H1 (cell line): Measurements from ENCODE around the gene PPIL6. TPM values are rescaled to one million over a fixed set of nuclear protein-coding genes. Genes with fewer than 3 reads are reported as not detected.

Experiments
- CTCF ChIA-PET: fragments of 300-600 bp; sonication (Branson Sonifier 250); formaldehyde crosslinking; loops from one replicate; lab custom pipeline; 2021; ENCODE audit not compliant: partially characterized antibody; lab: Charles Lee
- POLR2A ChIA-PET: fragments of 300-600 bp; sonication (Branson Sonifier 250); formaldehyde crosslinking; loops from one replicate; lab custom pipeline; 2021; ENCODE audit warnings: inconsistent platforms; ENCODE audit not compliant: partially characterized antibody; lab: Charles Lee
- DNase-seq, 2 experiments: peaks; one replicate each; pipeline versions ENCODE4 v3.0.0 to v3.0.0-alpha.2; 2010 to 2022; ENCODE audit warnings: low spot score in 2 of 2, low read depth in 1 of 2, mixed read lengths in 1 of 2
- FAIRE-seq: peaks from 2 replicates; lab custom pipeline; 2011; peaks lifted over from hg19 to GRCh38; lab: Jason Lieb, UNC
- H2AFZ ChIP-seq: 2 replicates; pipeline ENCODE4 v1.8.1; 2012; ENCODE audit warnings: low read length, inconsistent platforms
- H2AK5ac ChIP-seq: 2 replicates; pipeline ENCODE4 v1.6.1; 2013; ENCODE audit warnings: low read depth, low read length
- H2BK120ac ChIP-seq: replicated peaks from 2 replicates; pipeline ENCODE3; 2013; ENCODE audit warnings: low read depth, low read length, inconsistent platforms
- H2BK12ac ChIP-seq: 2 replicates; pipeline ENCODE4 v1.6.1; 2013; ENCODE audit warnings: low read depth, low read length
- H2BK15ac ChIP-seq: 2 replicates; pipeline ENCODE4 v1.6.1; 2013; ENCODE audit warnings: low read length
- H2BK20ac ChIP-seq: 2 replicates; pipeline ENCODE4 v1.6.1; 2013; ENCODE audit warnings: low read length
- H2BK5ac ChIP-seq: 2 replicates; pipeline ENCODE4 v1.6.1; 2013; ENCODE audit warnings: low read depth, low read length
- H3K14ac ChIP-seq: 2 replicates; pipeline ENCODE4 v1.6.1; 2013; ENCODE audit warnings: inconsistent platforms; ENCODE audit not compliant: insufficient read length
- H3K18ac ChIP-seq: 2 replicates; pipeline ENCODE4 v1.6.1; 2013; ENCODE audit warnings: low read length; ENCODE audit errors: extremely low read depth
- H3K23ac ChIP-seq: 2 replicates; pipeline ENCODE4 v1.6.1; 2013; ENCODE audit warnings: inconsistent platforms; ENCODE audit not compliant: insufficient read length
- H3K23me2 ChIP-seq: 2 replicates; pipeline ENCODE4 v1.6.1; 2013; ENCODE audit warnings: low read depth, low read length
- H3K27ac ChIP-seq: 2 replicates; pipeline ENCODE4 v1.6.1; 2011; ENCODE audit warnings: low read depth, low read length, inconsistent platforms
- H3K27me3 ChIP-seq, 4 experiments: replicated peaks in 1 of 4; 1 replicate in 1 of 4; 2 replicates in 3 of 4; pipeline versions ENCODE4 v1.6.1 to v1.8.1; 2011 to 2013; ENCODE audit warnings: low read length in 3 of 4, mild to moderate bottlenecking in 3 of 4, inconsistent platforms in 2 of 4, mixed read lengths in 2 of 4, moderate library complexity in 1 of 4; ENCODE audit not compliant: control insufficient read depth in 3 of 4, insufficient read depth in 3 of 4; ENCODE audit errors: extremely low read depth in 1 of 4
- H3K36me3 ChIP-seq, 4 experiments: 2 replicates each; pipeline versions ENCODE4 v1.6.1 to v1.8.1; 2011 to 2013; ENCODE audit warnings: mild to moderate bottlenecking in 4 of 4, low read length in 3 of 4, moderate library complexity in 2 of 4, control low read depth in 1 of 4, inconsistent platforms in 1 of 4; ENCODE audit not compliant: insufficient read depth in 4 of 4, control insufficient read depth in 2 of 4
- H3K4ac ChIP-seq: replicated peaks from 2 replicates; pipeline ENCODE3; 2013; ENCODE audit warnings: low read length, low read depth, mixed read lengths, inconsistent platforms; ENCODE audit not compliant: insufficient read length
- H3K4me1 ChIP-seq, 4 experiments: replicated peaks in 1 of 4; 1 replicate in 1 of 4; 2 replicates in 3 of 4; pipeline versions ENCODE4 v1.6.1 to v1.8.1; 2011 to 2013; ENCODE audit warnings: low read length in 3 of 4, inconsistent platforms in 2 of 4, mixed read lengths in 1 of 4; ENCODE audit not compliant: insufficient read depth in 4 of 4, control insufficient read depth in 3 of 4
- H3K4me2 ChIP-seq, 2 experiments: 2 replicates each; pipeline versions ENCODE4 v1.6.1 to v1.8.1; 2011 to 2013; ENCODE audit warnings: low read depth in 2 of 2, low read length in 2 of 2, control low read depth in 1 of 2, inconsistent platforms in 1 of 2, mild to moderate bottlenecking in 1 of 2; ENCODE audit not compliant: insufficient read depth in 1 of 2
- H3K4me3 ChIP-seq, 4 experiments: fragments of 200-600, 300-600 bp in 1 of 4; sonication (generic), shearing (Covaris generic), sonication (Bioruptor Twin) in 1 of 4; 2 replicates each; pipeline versions ENCODE4 v1.5.1 to v1.8.1; 2011 to 2016; ENCODE audit warnings: low read length in 4 of 4, low read depth in 3 of 4, control low read depth in 2 of 4, inconsistent platforms in 2 of 4, mild to moderate bottlenecking in 2 of 4, mixed read lengths in 1 of 4, moderate library complexity in 1 of 4; ENCODE audit not compliant: insufficient read depth in 2 of 4; ENCODE audit errors: extremely low read depth in 1 of 4
- H3K56ac ChIP-seq: replicated peaks from 2 replicates; pipeline ENCODE3; 2013; ENCODE audit warnings: low read depth, mild to moderate bottlenecking, mixed read lengths, low read length, inconsistent platforms; ENCODE audit not compliant: insufficient read length
- H3K79me1 ChIP-seq: 2 replicates; pipeline ENCODE4 v1.6.1; 2013; ENCODE audit warnings: low read depth, low read length, control low read depth
- H3K79me2 ChIP-seq, 2 experiments: 2 replicates each; pipeline versions ENCODE4 v1.6.1 to v1.8.1; 2012 to 2013; ENCODE audit warnings: low read length in 2 of 2, mild to moderate bottlenecking in 2 of 2, inconsistent platforms in 1 of 2; ENCODE audit not compliant: insufficient read depth in 2 of 2, control insufficient read depth in 1 of 2
- H3K9ac ChIP-seq, 4 experiments: replicated peaks in 1 of 4; 1 replicate in 1 of 4; 2 replicates in 3 of 4; pipeline versions ENCODE4 v1.6.1 to v1.8.1; 2011 to 2013; ENCODE audit warnings: low read depth in 3 of 4, low read length in 3 of 4, control low read depth in 2 of 4, mild to moderate bottlenecking in 2 of 4, moderate library complexity in 2 of 4, inconsistent platforms in 1 of 4; ENCODE audit errors: extremely low read depth in 1 of 4
- H3K9me3 ChIP-seq, 2 experiments: 2 replicates each; pipeline versions ENCODE4 v1.6.1 to v1.8.1; 2012 to 2013; ENCODE audit warnings: mild to moderate bottlenecking in 2 of 2, moderate library complexity in 2 of 2, control low read depth in 1 of 2, inconsistent platforms in 1 of 2, low read depth in 1 of 2, low read length in 1 of 2, mixed read lengths in 1 of 2; ENCODE audit not compliant: insufficient read depth in 2 of 2
- H4K20me1 ChIP-seq, 2 experiments: replicated peaks in 1 of 2; 2 replicates each; pipeline versions ENCODE3 to v1.8.1; 2011 to 2013; ENCODE audit warnings: inconsistent platforms in 2 of 2, low read length in 2 of 2, mild to moderate bottlenecking in 1 of 2; ENCODE audit not compliant: insufficient read depth in 2 of 2, control insufficient read depth in 1 of 2
- H4K5ac ChIP-seq: 2 replicates; pipeline ENCODE4 v1.6.1; 2013; ENCODE audit warnings: low read length, low read depth, mixed read lengths, inconsistent platforms; ENCODE audit not compliant: insufficient read length
- H4K8ac ChIP-seq: 2 replicates; pipeline ENCODE4 v1.8.0; 2013; ENCODE audit warnings: mild to moderate bottlenecking, moderate library complexity, low read length, inconsistent platforms; ENCODE audit not compliant: insufficient read depth; ENCODE audit errors: extremely low read depth
- H4K91ac ChIP-seq: replicated peaks from 2 replicates; pipeline ENCODE3; 2013; ENCODE audit warnings: low read length, mixed read lengths, inconsistent platforms; ENCODE audit not compliant: insufficient read length
- CEBPB ChIP-seq: IDR thresholded peaks from 2 replicates; pipeline ENCODE4 v1.6.1; 2012; ENCODE audit warnings: low read depth, low read length
- PHF8 ChIP-seq: fragments of 200-600 bp; sonication (generic); conservative IDR thresholded peaks from 2 replicates; pipeline ENCODE4 v1.7.1; 2012; ENCODE audit warnings: low read depth, mild to moderate bottlenecking, inconsistent platforms, low read length, moderate library complexity
- RXRA ChIP-seq: IDR thresholded peaks from 2 replicates; pipeline ENCODE4 v1.6.1; 2011; ENCODE audit warnings: low read depth, mild to moderate bottlenecking, low read length, moderate library complexity; ENCODE audit not compliant: insufficient read depth
- SAP30 ChIP-seq: fragments of 300-600 bp; sonication (generic); IDR thresholded peaks from 2 replicates; pipeline ENCODE4 v1.7.1; 2012; ENCODE audit warnings: low read length, moderate library complexity, mild to moderate bottlenecking, inconsistent platforms; ENCODE audit not compliant: insufficient read depth, insufficient replicate concordance
- SP1 ChIP-seq: IDR thresholded peaks from 2 replicates; pipeline ENCODE4 v1.6.1; 2011; ENCODE audit warnings: low read depth, low read length
- WGBS, 2 experiments: shearing (Covaris generic) in 1 of 2; methylation state at CpG; one replicate each; pipeline versions ENCODE4 v1.1.6 to v1.1.7; 2013 to 2015; ENCODE audit warnings: low lambda C conversion rate in 2 of 2, mixed read lengths in 2 of 2, inconsistent platforms in 1 of 2, low coverage in 1 of 2, missing lambda C conversion rate in 1 of 2; ENCODE audit not compliant: insufficient replicate concordance in 2 of 2, insufficient coverage in 1 of 2, insufficient read length in 1 of 2; ENCODE audit errors: extremely low coverage in 1 of 2, missing lambda C conversion rate in 1 of 2; 5-methylcytosine and 5-hydroxymethylcytosine counted together
- polyA plus RNA-seq, 7 experiments: library from polyadenylated mRNA; depleted of rRNA in 3 of 7; stranded (reverse) in 5 of 7; unstranded in 2 of 7; fragments of >200 nt in 5 of 7; fragments of 200-250 nt in 2 of 7; gene quantifications; 1 replicate in 5 of 7; 2 replicates in 1 of 7; 4 replicates in 1 of 7; pipeline versions ENCODE4 v1.2.1 to v1.2.3, GENCODE V29; 2011 to 2013; ENCODE audit warnings: missing spikeins in 2 of 7, mixed read lengths in 2 of 7
- total RNA-seq: library from RNA; stranded (reverse); fragmentation: NEBNext Ultra II Directional; extraction: Animal tissue kit (Norgen Biotek cat#: 25700); gene quantifications from 2 replicates; pipeline ENCODE4 v1.2.1, GENCODE V29; 2021

PPIL6 gene
- total and polyA plus RNA-seq, 2 of the 8 experiments (the other 6 are each of a cell fraction or from before 2014, with no cell fraction given), result 0.42 to 1.3 TPM

GRCh38 chr6:109374326-109374892 is 66.0 kb downstream of the PPIL6 start:
- peaks cover 3 to 36% of the 10 kb centered on the region in 2 experiments; a peak in 3 of 4 replicates for H3K79me2 ChIP-seq
- no peak overlapping the region for H3K27ac ChIP-seq
- peaks cover 5 to 7% of the 10 kb centered on the region in 2 experiments for H4K20me1 ChIP-seq
- H4K91ac ChIP-seq, result no peak overlapping the region
- no peak overlapping the region for H4K5ac ChIP-seq
- ChIA-PET CTCF (interaction anchor here (1.0 to 1.1 kb wide), 3 partner anchors 9 to 187 kb away, joined by 3 to 6 read pairs (median 6); no protein-coding TSS in a partner anchor), POLR2A (no interaction called here)
- H3K4me2 ChIP-seq, result no peak overlapping the region
- no peak overlapping the region for H4K8ac ChIP-seq
- FAIRE-seq (no peak), DNase-seq (no peak)
- no peak overlapping the region for H3K4ac ChIP-seq
- peaks cover 3% of the 10 kb centered on the region; the same call in 1 of the 2 replicates for H3K23me2 ChIP-seq
- no peak overlapping the region for H3K14ac ChIP-seq
- no peak overlapping the region for H3K23ac ChIP-seq
- no peaks in the 10 kb centered on the region for H3K9me3 ChIP-seq
- H3K79me1 ChIP-seq, result no peaks in the 10 kb centered on the region
- 80% methylated on average over 4 of the region's 4 CpGs; no CpG with 5 or more reads in 1 of the 2 experiments for WGBS, 2 experiments
- no peaks in the 10 kb centered on the region for H3K4me1 ChIP-seq
- H2BK12ac ChIP-seq, result no peak overlapping the region
- peaks cover 23 to 80% (median 48%) of the 10 kb centered on the region in 4 experiments for H3K36me3 ChIP-seq
- H2AFZ ChIP-seq, result no peak overlapping the region
- H2BK5ac ChIP-seq, result no peak overlapping the region
- no peak overlapping the region for H2BK20ac ChIP-seq
- no peak overlapping the region for H3K4me3 ChIP-seq
- H2AK5ac ChIP-seq, result no peak overlapping the region
- H2BK15ac ChIP-seq, result no peak overlapping the region
- H2BK120ac ChIP-seq, result no peak overlapping the region
- no peaks in the 10 kb centered on the region for H3K27me3 ChIP-seq
- no peak overlapping the region for H3K56ac ChIP-seq
- TF ChIP-seq PHF8 (no peak), CEBPB (no peak), RXRA (no peak), SP1 (no peak), SAP30 (no peak)
- H3K9ac ChIP-seq, result no peak overlapping the region
- H3K18ac ChIP-seq, result no peak overlapping the region
